IMR-90 (cell line): Measurements from ENCODE around the gene NAA80. TPM values are rescaled to one million over a fixed set of nuclear protein-coding genes. Genes with fewer than 3 reads are reported as not detected.

Source experiments
- ATAC-seq: fragments of 200-7000 bp; cut with Tn5 transposase; 2 replicates; pipeline ENCODE4 v1.9.1; 2020; ENCODE audit warnings: low read depth, mild to moderate bottlenecking, moderate library complexity
- BruUV-seq: library from RNA; stranded (reverse); fragments of 400-500 nt; replicated peaks from 2 replicates; lab custom pipeline; 2021; lab: Mats Ljungman, UMichigan
- CTCF ChIA-PET: fragments of 300-600 bp; formaldehyde crosslinking; extraction: SDS; loops from one replicate; lab custom pipeline; 2021; ENCODE audit warnings: antibody characterized with exemption; lab: Yijun Ruan, JAX
- POLR2A ChIA-PET: fragments of 300-600 bp; sonication (Branson Sonifier 250); formaldehyde crosslinking; loops from one replicate; lab custom pipeline; 2022; ENCODE audit warnings: antibody characterized with exemption; ENCODE audit not compliant: unreplicated experiment; lab: Charles Lee
- DNase-seq: peaks from one replicate; pipeline ENCODE4 v3.0.0; 2013
- H2AFZ ChIP-seq: replicated peaks from 2 replicates; pipeline ENCODE3; 2013; ENCODE audit warnings: low read length, mild to moderate bottlenecking; ENCODE audit not compliant: poor library complexity
- H2AK5ac ChIP-seq: 2 replicates; pipeline ENCODE4 v1.6.1; 2013; ENCODE audit warnings: low read depth, low read length, inconsistent platforms
- H2AK9ac ChIP-seq: replicated peaks from 2 replicates; pipeline ENCODE3; 2013; ENCODE audit warnings: mild to moderate bottlenecking, low read depth, low read length, moderate library complexity; ENCODE audit not compliant: poor library complexity
- H2BK120ac ChIP-seq: 2 replicates; pipeline ENCODE4 v1.6.1; 2013; ENCODE audit warnings: low read depth, low read length, inconsistent platforms
- H2BK15ac ChIP-seq: 3 replicates; pipeline ENCODE4 v1.6.1; 2013; ENCODE audit warnings: low read depth, low read length, inconsistent platforms
- H2BK20ac ChIP-seq: 2 replicates; pipeline ENCODE4 v1.6.1; 2013; ENCODE audit warnings: low read depth, mild to moderate bottlenecking, inconsistent platforms, low read length, moderate library complexity
- H2BK5ac ChIP-seq: 2 replicates; pipeline ENCODE4 v1.6.1; 2013; ENCODE audit warnings: mild to moderate bottlenecking, low read depth, low read length, inconsistent platforms; ENCODE audit not compliant: poor library complexity, severe bottlenecking
- H3K14ac ChIP-seq: replicated peaks from 2 replicates; pipeline ENCODE4 v1.6.1; 2013; ENCODE audit warnings: low read depth, low read length, inconsistent platforms
- H3K18ac ChIP-seq: 2 replicates; pipeline ENCODE4 v1.6.1; 2013; ENCODE audit warnings: low read depth, low read length, control low read depth
- H3K23ac ChIP-seq: 2 replicates; pipeline ENCODE4 v1.6.1; 2013; ENCODE audit warnings: low read depth, low read length, inconsistent platforms
- H3K27ac ChIP-seq: 2 replicates; pipeline ENCODE4 v1.5.1; 2013; ENCODE audit warnings: mild to moderate bottlenecking, control low read depth, low read length; ENCODE audit not compliant: insufficient read depth
- H3K27me3 ChIP-seq: 2 replicates; pipeline ENCODE4 v1.6.1; 2013; ENCODE audit warnings: low read length; ENCODE audit not compliant: control insufficient read depth, insufficient read depth
- H3K36me3 ChIP-seq: 2 replicates; pipeline ENCODE4 v1.6.1; 2013; ENCODE audit warnings: low read length, mixed read lengths; ENCODE audit not compliant: control insufficient read depth, insufficient read depth
- H3K4ac ChIP-seq: 2 replicates; pipeline ENCODE4 v1.6.1; 2013; ENCODE audit warnings: low read depth, low read length, inconsistent platforms
- H3K4me1 ChIP-seq: 2 replicates; pipeline ENCODE4 v1.6.1; 2013; ENCODE audit warnings: low read length, mixed read lengths; ENCODE audit not compliant: control insufficient read depth, insufficient read depth
- H3K4me2 ChIP-seq: 2 replicates; pipeline ENCODE4 v1.6.1; 2013; ENCODE audit warnings: low read depth, mild to moderate bottlenecking, control low read depth, low read length, moderate library complexity
- H3K4me3 ChIP-seq: 2 replicates; pipeline ENCODE4 v1.5.1; 2013; ENCODE audit warnings: low read depth, mild to moderate bottlenecking, control low read depth, low read length, moderate library complexity; ENCODE audit not compliant: insufficient read depth
- H3K56ac ChIP-seq: 2 replicates; pipeline ENCODE4 v1.6.1; 2013; ENCODE audit warnings: low read length, inconsistent platforms; ENCODE audit not compliant: insufficient read depth; ENCODE audit errors: extremely low read depth
- H3K79me1 ChIP-seq, 2 experiments: 2 replicates each; pipeline ENCODE4 v1.6.1; 2013; ENCODE audit warnings: low read length in 2 of 2, inconsistent platforms in 1 of 2, low read depth in 1 of 2
- H3K9ac ChIP-seq: 2 replicates; pipeline ENCODE4 v1.6.1; 2013; ENCODE audit warnings: low read depth, low read length, control low read depth
- H3K9me1 ChIP-seq: 2 replicates; pipeline ENCODE4 v1.6.1; 2013; ENCODE audit warnings: low read length, inconsistent platforms; ENCODE audit not compliant: insufficient read depth
- H3K9me3 ChIP-seq: 2 replicates; pipeline ENCODE4 v1.6.1; 2013; ENCODE audit warnings: low read length; ENCODE audit not compliant: control insufficient read depth, insufficient read depth
- H4K20me1 ChIP-seq: 2 replicates; pipeline ENCODE4 v1.6.1; 2013; ENCODE audit warnings: low read length, inconsistent platforms; ENCODE audit not compliant: insufficient read depth
- H4K5ac ChIP-seq: 2 replicates; pipeline ENCODE4 v1.6.1; 2013; ENCODE audit warnings: mild to moderate bottlenecking, low read depth, low read length, control low read depth
- H4K8ac ChIP-seq, 2 experiments: 2 replicates each; pipeline ENCODE4 v1.6.1; 2013; ENCODE audit warnings: low read depth in 2 of 2, low read length in 2 of 2, control low read depth in 1 of 2, inconsistent platforms in 1 of 2
- H4K91ac ChIP-seq: 2 replicates; pipeline ENCODE4 v1.6.1; 2013; ENCODE audit warnings: low read depth, low read length, inconsistent platforms; ENCODE audit not compliant: insufficient read depth
- CEBPB ChIP-seq: IDR thresholded peaks from 2 replicates; pipeline ENCODE4 v1.6.1; 2012; ENCODE audit warnings: low read depth, low read length, improper control_type of control experiment
- CHD1 ChIP-seq: IDR thresholded peaks from 2 replicates; pipeline ENCODE4 v1.6.1; 2012; ENCODE audit warnings: low read depth, low read length, improper control_type of control experiment
- CTCF ChIP-seq: conservative IDR thresholded peaks from 2 replicates; pipeline ENCODE4 v1.5.1; 2012; ENCODE audit warnings: mild to moderate bottlenecking, low read depth, low read length, improper control_type of control experiment
- ELK1 ChIP-seq: fragments of 150-350 bp; IDR thresholded peaks from 2 replicates; pipeline ENCODE4 v1.6.1; 2016; ENCODE audit warnings: low read depth, mild to moderate bottlenecking, low read length, moderate library complexity, borderline replicate concordance
- MAFK ChIP-seq: IDR thresholded peaks from 2 replicates; pipeline ENCODE4 v1.6.1; 2012; ENCODE audit warnings: low read depth, low read length, improper control_type of control experiment
- MAZ ChIP-seq: IDR thresholded peaks from 2 replicates; pipeline ENCODE4 v1.6.1; 2012; ENCODE audit warnings: low read depth, mild to moderate bottlenecking, low read length, improper control_type of control experiment, moderate library complexity, borderline replicate concordance
- NFE2L2 ChIP-seq: fragments of 150-350 bp; IDR thresholded peaks from 2 replicates; pipeline ENCODE4 v1.6.1; 2016; ENCODE audit warnings: low read depth, mild to moderate bottlenecking, low read length
- POLR2A ChIP-seq: IDR thresholded peaks from 2 replicates; pipeline ENCODE4 v1.6.1; 2012; ENCODE audit warnings: mild to moderate bottlenecking, low read depth, low read length
- RCOR1 ChIP-seq: IDR thresholded peaks from 2 replicates; pipeline ENCODE4 v1.6.1; 2012; ENCODE audit warnings: mild to moderate bottlenecking, low read length, improper control_type of control experiment; ENCODE audit not compliant: insufficient replicate concordance
- RFX5 ChIP-seq: IDR thresholded peaks from 2 replicates; pipeline ENCODE4 v1.8.0; 2012; ENCODE audit warnings: low read depth, mild to moderate bottlenecking, low read length, moderate library complexity
- SMC3 ChIP-seq: fragments of 150-350 bp; IDR thresholded peaks from 2 replicates; pipeline ENCODE4 v1.6.1; 2016; ENCODE audit warnings: low read depth, mild to moderate bottlenecking, antibody characterized with exemption, low read length, moderate library complexity
- USF2 ChIP-seq: fragments of 150-350 bp; IDR thresholded peaks from 2 replicates; pipeline ENCODE4 v1.6.1; 2017; ENCODE audit warnings: mild to moderate bottlenecking, antibody characterized with exemption, low read length, low read depth
- WGBS, 2 experiments: methylation state at CpG; one replicate each; pipeline versions ENCODE4 v1.1.5 to v1.1.7; 2013; ENCODE audit warnings: missing lambda C conversion rate in 2 of 2; ENCODE audit not compliant: insufficient read length in 1 of 2; ENCODE audit errors: extremely low coverage in 2 of 2; 5-methylcytosine and 5-hydroxymethylcytosine counted together
- dilution Hi-C: fragments of 300-500 bp; cut with HindIII; formaldehyde crosslinking; loops from one replicate; pipeline ENCODE4 v1.14.3; 2018; ENCODE audit warnings: low sequenced_read_pairs; ENCODE audit not compliant: unreplicated experiment
- in situ Hi-C: fragments of 300-500 bp; cut with MboI; formaldehyde crosslinking; loops from 3 replicates; pipeline ENCODE4 v1.14.3; 2019; ENCODE audit warnings: low sequenced_read_pairs, inconsistent platforms, mixed read lengths
- intact Hi-C: fragments of 100-400 bp; cut with micrococcal nuclease; formaldehyde crosslinking; loops from 2 replicates; pipeline ENCODE4 v1.10.0; 2022
- polyA plus RNA-seq, 3 experiments: library from polyadenylated mRNA; depleted of rRNA; stranded (reverse); fragments of >200 nt; gene quantifications; 2 replicates each; pipeline ENCODE4 v1.2.3, GENCODE V29; 2012; ENCODE audit warnings: low replicate concordance in 1 of 3
- total RNA-seq: library from RNA; depleted of rRNA; stranded (reverse); fragments of >200 nt; gene quantifications from 2 replicates; pipeline ENCODE4 v1.2.3, GENCODE V29; 2012

Gene NAA80
- total and polyA plus RNA-seq, 2 of the 4 experiments (the other 2 are of a cell fraction): 5.0 to 14.4 TPM

- TF ChIP-seq RCOR1: no peak
- no peak for TF ChIP-seq CTCF
Observed at GRCh38 chr3:50289130-50289529, 10.1 kb downstream of the NAA80 start (continued).

- Histone ChIP-seq H2AK5ac (no peak overlapping the region), H3K79me1 (peaks cover 14 to 31% of the 10 kb centered on the region in 2 experiments), H3K36me3 (peaks cover 34% of the 10 kb centered on the region), H3K14ac (no peak overlapping the region), H3K4ac (no peak overlapping the region), H4K8ac (no peak overlapping the region), H4K20me1 (no peaks in the 10 kb centered on the region; the same call in 1 of the 2 replicates), H2BK20ac (no peak overlapping the region), H3K56ac (no peak overlapping the region), H3K23ac (no peak overlapping the region), H2BK120ac (no peak overlapping the region), H2BK5ac (no peak overlapping the region), H2BK15ac (no peak overlapping the region), H4K5ac (no peak overlapping the region), H3K4me1 (peaks cover 8% of the 10 kb centered on the region), H2AFZ (no peak overlapping the region), H2AK9ac (no peak overlapping the region), H3K4me2 (no peak overlapping the region), H3K4me3 (no peak overlapping the region), H3K9me3 (no peaks in the 10 kb centered on the region), H3K18ac (no peak overlapping the region), H3K27ac (no peak overlapping the region), H3K9me1 (no peaks in the 10 kb centered on the region; the same call in 1 of the 2 replicates), H3K27me3 (no peaks in the 10 kb centered on the region), H3K9ac (no peak overlapping the region), H4K91ac (no peak overlapping the region)
- ATAC-seq (no peak), DNase-seq (no peak)
- intact Hi-C loops (no loop called here), in situ Hi-C loops (no loop called here), dilution Hi-C loops (no loop called here)
- ChIA-PET POLR2A (no interaction called here), CTCF (no interaction called here)
- BruUV-seq: no TSS peak
- WGBS, 2 experiments: 94% methylated on average over 8 of the region's 23 CpGs; no CpG with 5 or more reads in 1 of the 2 experiments
- TF ChIP-seq SMC3: no peak
- TF ChIP-seq NFE2L2: no peak
- no peak for TF ChIP-seq MAFK
- TF ChIP-seq RFX5: no peak
- TF ChIP-seq CEBPB: no peak
- TF ChIP-seq POLR2A: no peak
- TF ChIP-seq USF2: no peak
- no peak for TF ChIP-seq ELK1
- TF ChIP-seq CHD1: no peak
- TF ChIP-seq MAZ: no peak
Observed at GRCh38 chr3:50288387-50289007, 10.7 kb downstream of the NAA80 start.
